HG03175 (cell line): ENCODE data around the gene CLDN5.

Experiments
- ATAC-seq: cut with Tn5 transposase; IDR thresholded peaks from one replicate; pipeline ENCODE4 v1.9.1; 2021; ENCODE audit warnings: mild to moderate bottlenecking, moderate library complexity; ENCODE audit not compliant: unreplicated experiment

CLDN5 gene

GRCh38 chr22:19523240-19524169 is 705 bp downstream of the CLDN5 start:
- ATAC-seq, result no peak

DNA sequence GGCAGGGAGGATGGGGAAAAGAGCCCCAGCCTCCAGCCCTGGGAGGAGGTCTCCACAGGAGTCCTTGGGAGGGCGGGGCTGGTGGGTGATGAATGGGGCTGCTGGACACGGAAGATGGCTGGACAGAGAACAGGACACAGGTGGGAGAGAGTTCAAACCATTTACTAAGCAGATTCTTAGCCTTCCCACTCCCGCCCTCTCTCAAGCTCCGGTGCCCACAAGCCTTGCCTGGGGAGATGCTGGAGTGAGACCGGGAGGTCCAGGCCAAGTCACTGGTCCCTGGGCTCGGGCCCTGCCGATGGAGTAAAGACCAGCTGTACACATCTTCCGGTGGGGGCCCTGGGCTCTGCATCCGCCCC is 1.4 kb downstream of the CLDN5 start:
- ATAC-seq, result no peak

DNA sequence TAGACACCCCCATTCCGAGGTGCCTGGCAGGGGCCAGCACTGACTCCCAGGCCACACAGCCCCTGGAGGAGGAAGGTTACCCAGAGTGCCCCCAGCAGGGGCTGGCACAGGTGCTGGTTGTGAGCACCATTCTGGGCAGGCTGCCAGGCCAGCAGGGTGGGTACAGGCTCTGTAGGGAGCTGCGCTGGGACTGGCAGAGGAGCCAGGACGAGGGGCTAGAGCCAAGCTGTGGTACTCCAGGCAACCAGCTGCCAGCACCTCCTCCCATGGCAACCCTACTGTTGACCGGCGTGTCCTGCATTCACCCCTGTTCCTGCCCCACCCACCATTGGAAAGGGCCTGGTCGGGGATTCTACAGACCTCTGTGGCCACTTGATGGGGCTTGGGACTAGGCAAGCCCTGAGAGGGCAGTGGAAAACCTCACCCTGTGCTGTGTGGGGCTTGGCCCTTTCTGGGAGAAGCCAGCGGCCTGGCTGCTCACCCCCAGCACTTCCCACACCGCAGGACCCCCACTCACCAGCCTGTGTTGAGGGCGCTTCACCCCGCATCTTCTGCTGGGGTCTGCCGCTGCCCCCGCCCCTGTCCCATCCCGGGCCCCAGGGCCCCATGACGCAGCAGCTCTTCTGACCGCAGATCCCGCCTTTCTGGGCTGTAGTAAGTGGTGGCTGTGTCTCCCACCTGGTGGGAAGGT is 1.9 kb downstream of the CLDN5 start:
- ATAC-seq, result no peak

GRCh38 chr22:19520566-19521305 is 3.5 kb downstream of the CLDN5 start:
- ATAC-seq, result no peak

DNA sequence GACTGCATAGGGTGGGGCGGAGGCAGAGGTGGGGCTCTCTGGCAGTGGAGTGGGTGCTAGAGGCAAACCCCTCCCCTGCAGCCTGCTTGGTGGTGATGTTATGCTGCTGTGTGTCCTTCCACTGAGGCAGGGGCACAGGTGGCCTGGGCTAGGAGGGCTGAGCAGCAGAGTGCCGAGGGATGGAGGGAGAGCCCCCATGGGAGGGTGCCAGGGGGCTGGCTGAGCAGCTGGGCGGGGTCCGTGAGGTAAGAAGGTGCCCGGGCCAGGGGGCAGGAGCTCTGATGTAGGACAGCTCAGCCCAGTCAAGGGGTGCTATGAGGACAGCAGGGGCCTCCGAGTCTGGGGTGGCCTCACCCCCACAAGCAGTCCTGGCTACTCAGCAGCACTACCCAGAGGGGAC is 4.2 kb downstream of the CLDN5 start:
- ATAC-seq, result no peak

DNA sequence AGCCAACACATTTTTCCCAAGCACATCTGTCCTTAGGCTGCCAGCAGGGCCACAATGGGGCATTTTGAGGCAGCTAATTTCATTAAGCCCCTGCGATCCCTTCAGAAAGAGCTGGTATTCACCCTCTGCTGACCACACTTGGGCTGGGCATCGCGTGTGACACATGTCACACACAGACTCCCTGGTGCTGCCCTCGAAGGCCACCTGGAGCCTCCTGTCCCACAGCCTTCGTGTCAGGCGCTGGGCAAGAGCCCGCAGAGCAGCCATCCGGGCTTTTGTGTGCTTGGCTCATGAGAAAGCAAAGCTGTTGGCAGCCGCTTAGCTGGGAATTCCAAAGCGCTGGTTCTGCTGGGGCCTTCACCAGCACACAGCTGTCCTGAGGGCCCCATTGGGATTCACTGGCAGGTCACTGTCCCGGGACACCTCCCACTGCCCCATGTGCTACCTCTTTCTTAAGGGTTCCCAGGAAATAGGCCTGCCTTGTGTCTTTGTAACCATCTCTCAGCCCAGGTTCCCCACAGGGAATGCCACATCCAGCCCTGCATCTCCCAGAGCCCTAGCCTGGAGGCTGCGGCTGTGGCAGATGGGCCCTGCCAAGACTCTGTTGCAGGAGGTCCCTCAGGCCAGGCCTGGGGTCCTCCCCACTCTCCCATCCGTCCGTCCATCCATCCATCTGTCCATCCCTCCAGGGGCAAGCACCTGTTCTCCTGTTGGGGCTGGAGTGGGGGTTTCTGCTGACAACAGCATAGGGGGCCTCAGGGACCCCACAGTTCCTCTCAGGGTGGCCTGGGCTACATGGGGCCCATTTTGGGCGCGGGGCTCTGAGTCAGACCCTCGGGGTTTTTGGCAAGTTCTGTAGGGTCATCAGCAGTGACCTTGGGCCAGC is 4.9 kb downstream of the CLDN5 start:
- no peak for ATAC-seq

- ATAC-seq, result no peak
Measured at GRCh38 chr22:19518635-19519034, 5.6 kb downstream of the CLDN5 start.

GRCh38 chr22:19517919-19518611 is 6.1 kb downstream of the CLDN5 start:
- no peak for ATAC-seq

DNA sequence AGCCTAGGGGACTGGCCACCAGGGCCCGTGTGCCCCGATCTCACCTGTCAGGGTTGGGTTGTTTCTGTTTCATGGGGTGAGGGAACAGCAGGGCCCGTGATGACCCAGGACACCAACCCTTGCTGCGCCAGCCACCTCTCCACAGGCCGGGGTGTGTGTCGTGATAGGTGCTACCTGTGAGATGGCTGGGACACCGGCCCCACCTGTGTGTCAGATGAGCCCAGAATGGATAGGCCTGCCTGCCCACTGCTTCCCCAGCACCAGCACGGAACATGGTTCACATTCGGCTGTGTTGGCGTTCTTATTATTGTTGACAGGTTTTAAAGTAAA is 7.1 kb downstream of the CLDN5 start:
- ATAC-seq, result no peak

DNA sequence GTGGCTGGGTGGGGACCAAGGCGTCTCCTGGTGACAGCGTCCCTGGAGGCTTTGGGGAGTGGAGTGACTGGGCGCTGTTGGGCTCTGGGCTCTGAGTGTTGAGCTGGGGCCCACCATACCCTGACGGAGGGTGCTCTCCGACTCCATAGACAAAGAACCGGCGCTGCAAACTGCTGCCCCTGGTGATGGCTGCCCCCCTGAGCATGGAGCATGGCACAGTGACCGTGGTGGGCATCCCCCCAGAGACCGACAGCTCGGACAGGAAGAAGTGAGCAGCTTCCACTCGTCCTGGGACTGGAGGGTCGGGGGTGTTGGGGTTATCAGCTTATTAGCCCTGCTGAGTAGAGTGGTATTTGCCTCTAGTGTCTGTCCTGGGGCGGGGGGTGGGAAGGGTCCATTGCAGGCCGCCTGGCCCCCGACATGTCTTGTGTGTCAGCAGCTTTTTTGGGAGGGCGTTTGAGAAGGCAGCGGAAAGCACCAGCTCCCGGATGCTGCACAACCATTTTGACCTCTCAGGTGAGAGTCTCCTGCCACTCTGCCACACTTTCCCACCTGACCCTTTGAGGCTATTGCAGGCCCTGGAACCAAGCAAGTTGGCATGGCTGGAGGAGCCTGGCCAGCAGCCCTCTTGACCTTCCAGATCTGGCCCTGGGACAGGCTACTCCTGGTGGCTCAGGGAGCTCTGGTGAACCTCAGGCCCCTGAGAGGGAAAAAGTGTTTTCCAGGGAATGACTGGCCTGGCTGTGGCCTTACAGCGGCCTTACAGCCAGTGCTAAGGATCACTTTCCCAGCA is 7.6 kb downstream of the CLDN5 start:
- ATAC-seq, result no peak

DNA sequence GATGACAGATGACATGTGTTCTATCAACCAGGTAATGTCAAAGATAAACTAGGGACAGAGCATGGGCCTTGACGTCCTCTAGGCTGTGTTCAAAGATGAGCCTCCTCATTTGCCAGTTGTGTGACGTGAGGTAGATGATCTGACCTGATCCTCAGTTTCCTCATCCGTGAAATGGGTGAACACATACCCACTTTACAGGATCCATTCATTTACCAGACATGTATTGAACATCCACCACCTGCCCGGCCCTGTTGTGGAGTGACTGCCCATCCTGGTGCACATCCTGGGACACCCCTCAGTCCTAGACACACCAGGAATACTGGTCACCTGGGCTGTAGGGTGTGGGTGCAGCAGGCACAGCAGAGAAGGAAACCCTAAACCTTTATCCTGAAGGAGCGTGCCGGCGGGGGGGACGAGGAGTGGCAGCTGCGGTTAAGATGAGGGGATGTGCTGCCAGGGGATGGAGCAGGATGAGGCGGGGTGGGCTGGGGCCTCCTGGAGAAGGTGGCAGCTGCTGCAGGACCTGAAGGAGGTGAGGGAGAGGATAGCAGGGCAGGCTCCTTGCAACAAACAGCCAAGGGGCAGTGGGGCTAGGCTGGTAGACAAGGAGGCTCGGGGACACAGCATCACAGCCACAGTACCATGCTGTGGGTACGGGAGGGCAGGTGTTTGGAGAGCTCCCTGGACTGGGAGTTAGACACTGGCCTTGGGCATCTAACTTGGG is 8.4 kb downstream of the CLDN5 start:
- no peak for ATAC-seq

- ATAC-seq, result no peak
Measured at GRCh38 chr22:19514831-19515565, 9.2 kb downstream of the CLDN5 start.

- ATAC-seq, result no peak
Measured at GRCh38 chr22:19513823-19514222, 10.4 kb downstream of the CLDN5 start.

- ATAC-seq, result no peak
Measured at GRCh38 chr22:19510919-19511341, 13.3 kb downstream of the CLDN5 start.

DNA sequence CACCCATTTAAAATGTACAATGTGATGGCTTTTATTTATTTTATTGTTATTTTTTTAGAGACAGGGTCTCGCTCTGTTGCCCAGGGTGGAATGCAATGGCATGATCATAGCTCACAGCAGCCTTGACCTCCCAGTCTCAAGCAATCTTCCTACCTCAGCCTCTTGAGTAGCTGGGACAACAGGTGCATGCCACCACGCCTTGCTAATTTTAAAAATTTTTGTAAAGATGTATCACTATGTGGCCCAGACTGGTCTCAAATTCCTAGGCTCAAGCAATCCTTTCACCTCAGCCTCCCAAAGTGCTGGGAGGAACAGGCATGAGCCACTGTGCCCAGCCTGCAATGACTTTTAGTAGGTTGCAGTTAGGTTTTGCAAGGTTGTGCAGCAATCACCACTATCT is 14.3 kb downstream of the CLDN5 start:
- ATAC-seq, result no peak

DNA sequence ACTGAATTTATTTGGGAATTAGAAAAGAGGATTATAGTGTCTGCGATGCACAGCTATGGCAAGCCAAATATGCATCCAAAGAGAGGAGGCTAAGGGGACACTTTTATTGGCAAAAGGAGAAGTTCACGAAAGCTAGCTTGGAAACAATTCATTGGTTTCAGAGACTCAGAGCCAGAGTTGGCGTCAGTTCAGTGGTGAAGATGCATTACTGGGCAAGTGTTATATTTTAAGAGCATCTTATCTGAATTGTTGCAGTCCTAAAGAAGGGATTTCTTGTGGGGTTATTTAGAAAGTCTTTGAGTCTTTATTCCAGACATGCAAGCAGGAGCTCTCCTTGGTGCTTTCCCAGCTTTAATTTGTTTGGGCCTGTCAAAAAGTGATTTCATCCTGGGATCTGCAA is 15.0 kb downstream of the CLDN5 start:
- no peak for ATAC-seq

DNA sequence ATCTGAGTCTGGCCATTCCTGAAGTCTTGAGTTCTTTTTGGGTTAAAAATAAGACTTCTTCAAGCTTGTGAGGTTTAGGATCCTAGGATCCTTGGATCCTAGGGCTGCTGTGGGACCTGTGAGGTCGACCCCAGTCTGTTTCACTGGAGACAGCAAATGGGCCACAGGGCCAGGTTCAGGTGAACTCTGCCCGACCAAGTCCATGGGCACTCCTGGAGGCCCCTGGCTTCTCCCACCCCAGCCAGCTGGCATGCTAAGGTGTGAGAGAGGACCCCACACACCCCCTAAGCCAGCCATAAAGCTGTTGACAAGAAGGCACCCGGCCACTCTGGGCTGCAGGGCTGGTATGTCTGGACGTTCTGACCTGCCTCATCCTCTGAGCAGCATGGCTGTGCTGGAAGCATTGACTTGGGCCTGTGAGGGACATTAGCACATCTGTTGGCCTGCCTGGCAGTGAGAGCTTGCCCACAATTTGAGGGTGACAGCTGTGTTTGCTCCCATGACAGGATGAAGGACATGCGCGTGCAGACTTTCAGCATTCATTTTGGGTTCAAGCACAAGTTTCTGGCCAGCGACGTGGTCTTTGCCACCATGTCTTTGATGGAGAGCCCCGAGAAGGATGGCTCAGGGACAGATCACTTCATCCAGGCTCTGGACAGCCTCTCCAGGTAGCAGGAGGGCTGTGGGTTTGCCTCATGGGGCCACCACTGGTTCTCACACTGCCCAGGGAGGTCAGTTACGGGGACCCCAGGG is 16.0 kb downstream of the CLDN5 start:
- no peak for ATAC-seq
